HG02798 (cell line): Measurements from ENCODE around the gene HMGN5.

ENCODE experiments used
- ATAC-seq: cut with Tn5 transposase; IDR thresholded peaks from one replicate; pipeline ENCODE4 v1.9.1; 2021; ENCODE audit warnings: mild to moderate bottlenecking; ENCODE audit not compliant: unreplicated experiment, poor library complexity

HMGN5 gene

GRCh38 chrX:81201671-81202455 lies at the start of gene HMGN5, which contains the start of gene SH3BGRL:
TSS of gene HMGN5 (minus strand) at chrX:81201913. CDS start at chrX:81121549, 80,364 bp downstream.
TSS of gene SH3BGRL (plus strand) at chrX:81202102. CDS start at chrX:81202201, 99 bp downstream.
- peak; percentile 97 for ATAC-seq

GRCh38 chrX:81241753-81242152 lies 40.0 kb upstream of the HMGN5 start:
- ATAC-seq, result no peak

GRCh38 chrX:81240701-81241331 lies 39.1 kb upstream of the HMGN5 start:
- no peak for ATAC-seq

- no peak for ATAC-seq
Measured at GRCh38 chrX:81238166-81238565, 36.5 kb upstream of the HMGN5 start.

- ATAC-seq, result no peak
Measured at GRCh38 chrX:81237516-81237915, 35.8 kb upstream of the HMGN5 start.

- ATAC-seq, result no peak
Measured at GRCh38 chrX:81232218-81232617, 30.5 kb upstream of the HMGN5 start.

- ATAC-seq, result no peak
Measured at GRCh38 chrX:81231476-81231875, 29.8 kb upstream of the HMGN5 start.

GRCh38 chrX:81229901-81230300 lies 28.2 kb upstream of the HMGN5 start:
- no peak for ATAC-seq

GRCh38 chrX:81229229-81229628 lies 27.5 kb upstream of the HMGN5 start:
- ATAC-seq, result no peak

GRCh38 chrX:81215685-81216084 lies 14.0 kb upstream of the HMGN5 start:
- ATAC-seq, result no peak

GRCh38 chrX:81208916-81209315 lies 7.2 kb upstream of the HMGN5 start:
- no peak for ATAC-seq

GRCh38 chrX:81206476-81206875 lies 4.8 kb upstream of the HMGN5 start:
- no peak for ATAC-seq

GRCh38 chrX:81205551-81205950 lies 3.8 kb upstream of the HMGN5 start:
- no peak for ATAC-seq

- no peak for ATAC-seq
Measured at GRCh38 chrX:81202943-81203342, 1.2 kb upstream of the HMGN5 start.

GRCh38 chrX:81202456-81202819 lies 725 bp upstream of the HMGN5 start:
- ATAC-seq, result no peak

GRCh38 chrX:81201071-81201470 lies 642 bp downstream of the HMGN5 start:
- ATAC-seq, result no peak

- peak; percentile 93 for ATAC-seq
Measured at GRCh38 chrX:81195712-81196111, 6.0 kb downstream of the HMGN5 start.

GRCh38 chrX:81195259-81195658 lies 6.5 kb downstream of the HMGN5 start:
- ATAC-seq, result no peak

GRCh38 chrX:81174286-81174685 lies 27.4 kb downstream of the HMGN5 start:
- ATAC-seq, result no peak

- peak; percentile 41 for ATAC-seq
Measured at GRCh38 chrX:81168391-81168790, 33.3 kb downstream of the HMGN5 start.

- ATAC-seq, result peak; percentile 98
Measured at GRCh38 chrX:81121513-81122363, 80.0 kb downstream of the HMGN5 start.
